ENCODE results near the gene COX7A1. TPM values are rescaled to one million over a fixed set of nuclear protein-coding genes. Genes with fewer than 3 reads are reported as not detected.

Gene COX7A1
- 29.1 and 35.2 TPM in 2 replicates for total RNA-seq

GRCh38 chr19:36152352-36153091, at the start of gene COX7A1:
COX7A1 (minus strand) TSS chr19:36152447; CDS start chr19:36152407, 40 bp downstream.

GRCh38 chr19:36139473-36140303, 12.6 kb downstream of the COX7A1 start, which contains the start of gene CAPNS1:
CAPNS1 (plus strand) TSS chr19:36140066; CDS start chr19:36141012, 946 bp downstream.

DNA sequence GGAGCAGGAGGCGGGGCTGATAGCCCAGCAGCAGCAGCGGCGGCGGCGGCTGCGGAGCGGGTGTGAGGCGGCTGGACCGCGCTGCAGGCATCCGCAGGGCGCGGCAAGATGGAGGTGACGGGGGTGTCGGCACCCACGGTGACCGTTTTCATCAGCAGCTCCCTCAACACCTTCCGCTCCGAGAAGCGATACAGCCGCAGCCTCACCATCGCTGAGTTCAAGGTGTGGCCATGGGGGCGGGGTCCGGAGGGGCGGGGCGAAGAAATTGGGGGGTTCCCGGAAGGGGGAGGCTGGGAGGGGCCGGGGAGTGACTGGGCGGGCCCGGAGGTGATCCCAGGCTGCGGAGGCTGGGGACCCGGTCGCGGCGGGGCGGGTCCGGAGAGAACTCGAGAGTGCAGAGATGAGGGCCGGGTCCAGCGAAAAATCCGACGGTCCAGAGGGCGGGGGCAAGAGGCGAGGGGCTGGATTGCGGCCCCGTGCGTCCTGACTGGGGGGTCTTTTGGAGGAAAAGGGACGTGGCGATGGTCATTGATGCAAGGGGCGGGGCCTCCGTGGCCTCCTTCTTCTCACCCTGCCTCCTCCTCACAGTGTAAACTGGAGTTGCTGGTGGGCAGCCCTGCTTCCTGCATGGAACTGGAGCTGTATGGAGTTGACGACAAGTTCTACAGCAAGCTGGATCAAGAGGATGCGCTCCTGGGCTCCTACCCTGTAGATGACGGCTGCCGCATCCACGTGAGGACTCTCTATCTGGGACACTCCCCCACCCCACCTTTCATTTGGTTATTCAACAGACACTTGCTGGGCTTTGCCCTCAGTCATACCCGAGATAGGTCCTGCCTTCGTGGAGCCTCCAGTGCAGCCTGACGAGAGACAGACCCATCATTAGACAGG, 36.5 kb downstream of the COX7A1 start, which contains the start of gene TBCB:
Gene TBCB, plus strand, starts transcription at position 16 of the 891 bp plus-strand sequence. Its CDS starts 93 bp downstream, at position 109.

DNA sequence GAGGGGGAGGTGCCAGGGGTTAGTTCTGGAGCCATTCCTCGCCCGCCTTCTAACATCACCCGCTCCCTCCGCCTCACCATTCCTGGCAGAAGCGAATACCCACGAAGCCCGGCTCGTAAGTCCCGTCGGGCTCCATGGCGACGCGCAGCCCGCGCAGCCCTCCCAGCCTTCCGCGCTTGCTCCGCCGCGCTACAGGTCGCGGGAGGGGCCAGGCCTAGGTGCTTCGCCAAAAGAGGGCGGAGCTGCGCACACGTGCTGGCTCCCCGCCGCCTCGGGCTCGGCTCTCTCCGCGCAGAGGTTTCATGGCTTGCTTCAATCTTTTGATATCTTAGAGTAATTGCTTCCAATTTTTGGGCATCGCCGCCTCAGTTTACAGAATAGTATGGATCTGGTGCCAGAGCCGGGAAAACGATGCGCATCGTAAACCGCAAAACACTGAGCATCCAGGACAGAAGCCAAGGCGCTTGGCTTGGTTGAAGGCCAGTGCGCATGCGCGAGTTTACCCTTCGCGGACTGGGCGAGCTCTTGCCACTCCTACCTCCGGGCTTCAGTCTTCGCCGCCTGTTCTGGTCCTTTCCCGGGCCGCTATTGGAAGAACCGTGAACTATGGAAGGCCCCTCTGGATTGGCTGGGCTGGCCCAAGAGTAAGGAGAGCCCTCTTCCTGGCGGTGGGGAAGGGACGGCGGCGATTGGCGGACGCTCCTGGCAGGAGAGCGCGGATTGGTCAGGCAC, 37.4 kb downstream of the COX7A1 start, which contains the start of gene POLR2I:
Gene POLR2I, minus strand, starts transcription at position 155 of the 732 bp plus-strand sequence. Its CDS starts 19 bp downstream, at position 136.

DNA sequence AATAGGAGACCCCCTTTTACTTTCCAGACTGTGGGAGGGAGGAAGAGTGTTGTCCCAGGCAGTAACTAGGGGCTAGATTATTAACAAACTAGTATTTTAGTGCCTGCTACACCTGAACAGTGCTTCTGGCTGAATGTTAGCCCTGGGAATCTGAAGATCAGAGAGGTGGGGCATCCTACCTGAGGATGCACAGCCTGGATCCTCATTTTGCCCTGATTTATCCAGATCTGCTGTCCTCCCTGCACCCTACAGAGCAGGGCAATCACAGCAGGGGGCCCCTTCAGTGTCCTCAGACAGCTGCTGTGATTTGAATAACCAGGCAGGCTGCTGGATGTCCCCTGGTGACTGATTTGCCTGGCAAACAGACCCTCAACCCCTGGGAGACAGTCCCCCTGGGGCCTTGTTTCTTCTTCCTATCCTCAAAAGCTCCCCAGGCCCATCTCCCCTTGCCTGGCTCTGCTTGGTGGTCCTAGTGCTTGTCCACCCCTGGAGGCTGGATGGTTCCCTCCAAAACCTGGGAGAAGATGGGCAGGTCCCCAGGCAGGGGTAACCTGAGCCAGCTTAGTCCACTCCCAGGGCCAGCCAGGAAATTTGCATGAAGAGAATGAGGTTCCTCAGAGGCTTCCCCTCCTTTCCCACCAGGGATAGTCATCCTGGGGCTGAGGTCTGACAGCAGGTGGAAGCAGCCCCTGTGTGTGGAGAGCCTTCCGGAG, 41.6 kb downstream of the COX7A1 start, which contains the start of gene OVOL3:
Gene OVOL3, plus strand, starts transcription at position 657 of the 713 bp plus-strand sequence. CDS start 60 bp downstream, outside the sequence.

Other genes starting within 250 kb of the COX7A1 start
- not detected in 2 replicates for gene HCST, start 249.9 kb downstream of the COX7A1 start, total RNA-seq
- not detected in 2 replicates for gene TYROBP, start 244.2 kb downstream of the COX7A1 start, total RNA-seq
- gene LRFN3, start 216.1 kb downstream of the COX7A1 start, total RNA-seq = 5.0 and 12.1 TPM in 2 replicates
- 26.2 and 28.0 TPM in 2 replicates for gene SDHAF1, start 157.3 kb downstream of the COX7A1 start, total RNA-seq
- gene SYNE4, start 143.6 kb downstream of the COX7A1 start, total RNA-seq = not detected in 2 replicates
- 27.1 and 36.6 TPM in 2 replicates for gene ALKBH6, start 138.2 kb downstream of the COX7A1 start, total RNA-seq
- gene CLIP3, start 119.6 kb downstream of the COX7A1 start, total RNA-seq = 9.2 and 10.5 TPM in 2 replicates
- 15.2 and 19.7 TPM in 2 replicates for gene THAP8, start 98.2 kb downstream of the COX7A1 start, total RNA-seq
- 1.3 and 1.6 TPM in 2 replicates for gene WDR62, start 97.5 kb downstream of the COX7A1 start, total RNA-seq
- not detected in 2 replicates for gene OVOL3, start 41.3 kb downstream of the COX7A1 start, total RNA-seq
- gene POLR2I, start 37.6 kb downstream of the COX7A1 start, total RNA-seq = 40.2 and 41.3 TPM in 2 replicates
- gene TBCB, start 37.0 kb downstream of the COX7A1 start, total RNA-seq = 176 and 267 TPM in 2 replicates
- 270 and 285 TPM in 2 replicates for gene CAPNS1, start 12.4 kb downstream of the COX7A1 start, total RNA-seq
- gene ZNF565, start 62.2 kb upstream of the COX7A1 start, total RNA-seq = 2.3 and 3.6 TPM in 2 replicates
- 46.0 and 77.9 TPM in 2 replicates for gene ZNF146, start 62.7 kb upstream of the COX7A1 start, total RNA-seq
- 0.72 and 0.81 TPM in 2 replicates for gene ZFP14, start 226.8 kb upstream of the COX7A1 start, total RNA-seq

All from cardiac atrium fibroblast (primary cell).